Measurements from ENCODE around the gene TDP1.

DNA sequence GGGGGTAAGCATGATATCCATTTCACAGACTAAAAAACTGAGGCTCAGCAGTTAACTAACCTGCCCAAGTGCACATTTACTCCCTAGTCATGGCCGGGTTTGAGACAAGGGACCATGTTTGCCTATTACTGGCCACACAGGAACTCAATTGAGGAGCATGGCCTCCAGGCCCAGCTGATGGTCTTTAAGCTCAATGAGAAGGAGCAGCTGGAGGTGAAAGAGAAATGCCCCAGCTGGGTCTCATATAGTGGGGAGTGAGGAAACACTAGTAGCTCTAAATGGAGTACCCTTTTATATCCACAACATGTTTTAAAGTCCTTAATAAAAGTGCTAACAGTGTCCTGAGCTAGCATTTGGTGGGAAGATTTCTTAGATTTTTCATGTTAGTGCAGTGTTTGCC lies 1.6 kb downstream of the TDP1 start:
- TF ChIP-seq POLR2A (IDR thresholded peaks at IDR 0.05) = no peak
- no peak for TF ChIP-seq POLR2AphosphoS5 (IDR thresholded peaks at IDR 0.05)

All from spleen (tissue), 3 donors.